ENCODE measurements around the gene LSR.

Gene LSR

GRCh38 chr19:35287713-35288112, 38.9 kb downstream of the LSR start:
- TF ChIP-seq CTCF (IDR thresholded peaks at IDR 0.05) (no peak), ZFX (IDR thresholded peaks at IDR 0.05; ENCODE audit: borderline replicate concordance) (no peak)
- no peak overlapping the region for H3K27ac ChIP-seq

GRCh38 chr19:35288331-35288730, 39.5 kb downstream of the LSR start:
- no peak overlapping the region for H3K27ac ChIP-seq
- TF ChIP-seq ZFX (IDR thresholded peaks at IDR 0.05; ENCODE audit: borderline replicate concordance) (no peak), CTCF (IDR thresholded peaks at IDR 0.05) (no peak)

- no peak for TF ChIP-seq ZFX (IDR thresholded peaks at IDR 0.05; ENCODE audit: borderline replicate concordance)
- TF ChIP-seq CTCF (IDR thresholded peaks at IDR 0.05): no peak
- H3K27ac ChIP-seq: no peak overlapping the region
These were observed 40.1 kb downstream of the LSR start for GRCh38 chr19:35288906-35289305.

GRCh38 chr19:35290381-35291127, 41.8 kb downstream of the LSR start:
- no peak overlapping the region for H3K27ac ChIP-seq
- TF ChIP-seq CTCF (IDR thresholded peaks at IDR 0.05): no peak
- TF ChIP-seq ZFX (IDR thresholded peaks at IDR 0.05; ENCODE audit: borderline replicate concordance): no peak

GRCh38 chr19:35291259-35291658, 42.5 kb downstream of the LSR start:
- TF ChIP-seq CTCF (IDR thresholded peaks at IDR 0.05) (no peak), ZFX (IDR thresholded peaks at IDR 0.05; ENCODE audit: borderline replicate concordance) (no peak)
- H3K27ac ChIP-seq: no peak overlapping the region

GRCh38 chr19:35291916-35292315, 43.1 kb downstream of the LSR start, which contains the start of gene MAG:
MAG (plus strand) TSS chr19:35292161; CDS start chr19:35295409, 3,248 bp downstream.
- TF ChIP-seq ZFX (IDR thresholded peaks at IDR 0.05; ENCODE audit: borderline replicate concordance) (no peak), CTCF (IDR thresholded peaks at IDR 0.05) (no peak)
- H3K27ac ChIP-seq: no peak within 1 kb of the TSS

Measured in 22Rv1 (cell line).